ENCODE data around the gene LATS2.

DNA sequence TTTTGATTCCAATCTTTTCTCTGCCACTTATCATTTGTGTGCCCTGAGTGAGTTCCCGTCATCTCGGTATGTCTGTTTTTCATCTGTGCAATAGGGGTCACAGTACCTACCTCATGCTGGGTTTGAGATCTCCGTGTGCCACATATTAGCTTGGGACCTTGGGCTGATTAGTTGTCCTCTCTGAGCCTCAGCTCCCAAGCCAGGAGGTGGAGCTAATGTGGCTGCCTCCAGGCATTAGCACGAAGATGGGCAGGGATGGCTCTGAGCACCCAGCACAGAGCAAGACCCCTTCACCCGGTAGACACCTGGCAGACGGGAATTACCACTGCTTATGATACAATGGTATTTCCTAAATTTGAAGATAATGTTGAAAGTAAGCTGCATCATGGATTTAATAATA lies 123.1 kb downstream of the LATS2 start:
- TF ChIP-seq FOXA1 (IDR thresholded peaks at IDR 0.05) (no peak), CTBP1 (IDR thresholded peaks at IDR 0.05; ENCODE audit: borderline replicate concordance) (no peak), HDGF (IDR thresholded peaks at IDR 0.05; ENCODE audit: borderline replicate concordance) (no peak), FOXM1 (IDR thresholded peaks at IDR 0.05; ENCODE audit: borderline replicate concordance) (no peak)
